Endothelial cell of umbilical vein (primary cell): ENCODE measurements around the gene SNX18.

Experiments used
- CTCF ChIP-seq, 2 donors: IDR thresholded peaks; 1 replicate in 1 of 2; 2 replicates in 1 of 2; pipeline ENCODE4 v1.5.1; 2011; ENCODE audit warnings: low read length in 2 of 2, mild to moderate bottlenecking in 2 of 2, moderate library complexity in 2 of 2, control low read depth in 1 of 2, inconsistent platforms in 1 of 2, low read depth in 1 of 2; ENCODE audit not compliant: insufficient read depth in 1 of 2; ENCODE audit errors: extremely low read depth in 1 of 2
- EZH2 ChIP-seq: IDR thresholded peaks from 2 replicates; pipeline ENCODE4 v1.6.1; 2012; ENCODE audit warnings: borderline replicate concordance, low read depth, mild to moderate bottlenecking, moderate library complexity, low read length, inconsistent platforms; ENCODE audit not compliant: severe bottlenecking
- FOS ChIP-seq: IDR thresholded peaks from 2 replicates; pipeline ENCODE4 v1.6.1; 2011; ENCODE audit warnings: mild to moderate bottlenecking, low read length, moderate library complexity, borderline replicate concordance; ENCODE audit not compliant: insufficient read depth
- GATA2 ChIP-seq: IDR thresholded peaks from 2 replicates; pipeline ENCODE4 v1.7.0; 2011; ENCODE audit warnings: low read depth, mild to moderate bottlenecking, moderate library complexity, mixed read lengths, low read length; ENCODE audit not compliant: insufficient read length, insufficient read depth
- JUN ChIP-seq: IDR thresholded peaks from 2 replicates; pipeline ENCODE4 v1.6.1; 2011; ENCODE audit warnings: borderline replicate concordance, low read depth; ENCODE audit not compliant: insufficient read length, insufficient read depth
- MAX ChIP-seq: IDR thresholded peaks from 2 replicates; pipeline ENCODE4 v1.6.1; 2011; ENCODE audit not compliant: insufficient read depth, insufficient read length
- MYC ChIP-seq: IDR thresholded peaks from one replicate; pipeline ENCODE4 v1.6.1; 2011; ENCODE audit warnings: mild to moderate bottlenecking, low read depth, low read length
- POLR2A ChIP-seq: IDR thresholded peaks from 2 replicates; pipeline ENCODE4 v1.6.1; 2012; ENCODE audit warnings: low read depth, mild to moderate bottlenecking, control low read depth, low read length
- POLR2AphosphoS5 ChIP-seq: IDR thresholded peaks from 2 replicates; pipeline ENCODE4 v1.6.1; 2012; ENCODE audit warnings: low read depth, mild to moderate bottlenecking, control low read depth, low read length, moderate library complexity; ENCODE audit not compliant: insufficient read depth

- no peak for TF ChIP-seq CTCF (IDR thresholded peaks at IDR 0.05; ENCODE audit: extremely low read depth in 1 of 2, insufficient read depth in 1 of 2, low read depth in 1 of 2, low read length in 2 of 2)
- TF ChIP-seq MYC, result no peak
- TF ChIP-seq MAX, result no peak
- TF ChIP-seq POLR2AphosphoS5, result no peak
- TF ChIP-seq POLR2A, result no peak
- TF ChIP-seq EZH2, result no peak
- TF ChIP-seq JUN, result no peak
- TF ChIP-seq GATA2, result no peak
- TF ChIP-seq FOS, result no peak
Observed at GRCh38 chr5:54589786-54590185, 72.2 kb downstream of the SNX18 start.
